Central memory CD4-positive, alpha-beta T cell (primary cell): ENCODE data around the gene CMKLR1.

Experiments
- DNase-seq: peaks from one replicate; pipeline ENCODE4 v3.0.0; 2022

The CMKLR1 gene

DNA sequence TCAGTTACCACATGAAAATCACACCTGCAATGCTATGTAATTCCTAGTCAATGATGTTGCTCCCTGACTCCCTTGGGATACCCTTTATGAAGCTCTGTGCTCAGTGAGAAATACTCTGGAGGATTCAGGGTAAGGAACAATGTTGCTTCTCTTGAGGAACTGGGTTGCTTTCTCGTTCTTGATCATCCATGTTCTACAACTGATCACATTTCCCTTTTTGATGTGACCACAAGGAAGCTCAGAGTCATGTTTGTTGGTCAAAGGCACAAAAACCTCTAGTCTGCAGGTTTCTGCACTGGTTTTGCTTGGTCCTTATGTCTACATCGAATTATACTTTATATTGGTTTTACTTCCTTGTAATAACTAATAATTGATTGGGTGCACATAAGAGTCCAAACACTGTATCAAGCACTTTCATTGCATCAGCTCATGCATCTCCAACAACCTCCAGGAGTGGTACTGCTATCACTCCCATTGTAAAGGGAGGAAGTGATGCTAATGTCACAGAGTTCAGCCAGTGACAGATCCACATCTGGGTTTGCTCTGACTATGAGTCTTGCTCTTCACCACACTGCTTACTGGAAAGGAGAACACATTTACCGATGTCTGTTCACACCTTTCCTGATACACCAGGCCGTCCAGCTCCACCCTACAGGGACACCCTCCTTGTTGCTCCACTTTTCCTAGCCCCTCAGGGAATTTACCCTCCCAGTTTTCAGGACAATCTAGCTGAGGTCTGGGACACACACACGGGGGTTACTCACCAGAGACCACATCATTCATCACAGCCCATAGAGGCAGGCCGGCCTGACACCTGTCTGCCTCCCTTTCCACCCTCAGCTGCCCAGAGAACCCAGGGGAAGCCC, 41.0 kb downstream of the CMKLR1 start:
- no peak for DNase-seq

DNA sequence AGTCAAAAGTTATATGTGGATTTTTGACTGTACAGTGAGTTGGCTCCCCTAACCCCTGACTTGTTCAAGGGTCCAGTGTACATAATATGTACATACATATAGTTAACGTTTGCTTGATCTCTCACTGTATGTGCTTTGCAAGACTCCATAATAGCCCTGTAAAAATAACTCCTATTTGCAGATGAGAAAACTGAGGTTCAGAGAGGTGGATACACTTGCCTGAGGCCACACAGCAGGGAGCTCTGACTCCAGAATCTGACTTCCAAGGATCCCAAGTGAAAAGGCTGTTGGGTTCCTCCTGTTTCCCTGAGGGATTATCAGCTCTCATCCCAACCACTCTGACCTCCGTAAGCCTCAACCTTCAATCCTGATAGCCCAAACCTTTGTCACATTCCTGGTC, 41.7 kb downstream of the CMKLR1 start:
- no peak for DNase-seq

DNA sequence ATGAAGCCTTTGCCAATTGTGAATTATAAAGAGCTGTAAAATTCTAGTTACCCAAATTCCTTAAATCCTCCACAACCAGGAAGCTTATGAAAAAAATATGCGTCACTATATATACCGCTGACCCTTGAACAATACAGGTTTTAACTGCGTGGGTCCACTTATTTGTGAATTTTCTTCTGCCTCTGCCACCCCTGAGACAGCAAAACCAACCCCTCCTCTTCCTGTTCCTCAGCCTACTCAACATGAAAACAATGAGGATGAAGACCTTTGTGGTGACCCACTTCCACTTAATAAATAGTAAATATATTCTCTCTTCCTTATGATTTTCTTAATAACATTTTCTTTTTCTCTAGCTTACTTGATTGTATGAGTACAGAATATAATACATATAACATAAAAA, 42.2 kb downstream of the CMKLR1 start:
- DNase-seq: no peak

DNA sequence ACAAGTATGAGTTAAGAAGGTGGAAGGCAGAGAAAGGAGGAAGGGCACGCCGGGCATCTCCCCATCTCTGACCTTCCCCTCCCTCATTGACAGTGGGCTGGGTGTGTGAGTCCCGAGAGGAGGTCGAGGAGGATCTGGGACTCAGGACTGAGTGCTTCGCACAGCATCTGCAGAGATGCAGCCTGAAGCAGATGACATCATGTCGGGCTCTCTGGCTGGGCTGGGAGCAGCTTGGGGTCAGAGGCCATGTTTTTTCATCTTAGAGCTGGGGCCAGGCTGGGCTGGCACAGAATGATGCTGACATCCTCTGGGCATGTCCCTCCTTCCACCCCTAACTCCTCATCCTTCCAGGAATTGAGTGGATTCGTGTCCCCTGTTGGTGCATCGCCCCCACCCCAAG, 43.5 kb downstream of the CMKLR1 start:
- DNase-seq: no peak

DNA sequence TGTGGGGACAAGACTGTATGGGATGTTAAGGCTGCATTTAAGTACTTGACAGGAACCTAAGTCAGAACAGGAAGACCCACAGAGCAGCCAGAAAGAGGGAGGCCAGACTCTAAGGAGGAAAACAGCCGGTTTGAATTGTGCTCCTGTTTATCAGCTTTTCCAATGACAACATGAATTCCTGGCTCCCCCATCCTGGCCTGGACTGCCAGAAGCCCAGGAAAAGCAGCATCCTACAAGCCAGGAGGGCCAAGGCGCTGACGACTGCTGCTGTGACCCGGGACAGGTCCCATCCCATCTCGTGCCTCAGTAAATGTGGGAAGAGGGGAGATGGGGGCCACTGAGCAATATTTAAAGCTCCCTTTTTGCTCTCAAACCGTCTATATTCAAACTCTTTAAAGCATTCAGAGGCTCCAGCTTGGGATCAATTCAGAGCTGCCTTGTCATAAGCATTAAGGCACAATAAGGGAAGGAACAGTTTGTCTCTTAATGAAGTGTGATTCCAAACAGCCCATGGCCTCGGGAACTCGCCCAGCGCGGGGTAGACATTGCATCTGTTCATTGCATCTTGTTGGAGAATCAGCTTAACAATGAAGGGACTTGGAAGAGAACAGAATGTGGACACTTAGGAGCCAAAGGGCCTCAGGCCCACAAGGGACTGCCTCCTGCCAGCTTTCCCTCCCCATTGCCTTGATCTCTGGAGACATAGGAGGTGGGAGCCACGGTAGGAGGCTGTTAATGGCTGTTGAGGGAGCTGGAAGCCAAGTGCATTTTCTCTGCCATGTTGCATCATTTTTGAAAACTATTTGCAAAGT, 49.6 kb downstream of the CMKLR1 start:
- no peak for DNase-seq

DNA sequence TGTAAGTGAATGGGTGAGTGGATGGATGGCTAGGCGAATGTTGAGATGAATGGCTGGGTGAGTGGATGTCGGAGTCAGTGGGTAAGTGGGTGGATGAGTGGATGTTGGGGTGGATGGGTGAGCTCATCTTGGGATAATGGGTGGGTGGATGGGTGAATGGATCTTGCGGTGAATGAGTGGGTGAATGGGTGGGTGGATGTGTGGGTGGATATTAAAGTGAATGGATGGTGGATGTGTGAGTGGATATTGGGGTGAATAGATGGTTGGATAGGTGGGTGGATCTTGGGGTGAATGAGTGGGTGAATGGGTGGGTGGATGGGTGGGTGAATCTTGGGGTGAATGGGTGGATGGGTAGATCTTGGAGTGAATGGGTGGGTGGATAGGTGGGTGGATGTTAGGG, 51.9 kb downstream of the CMKLR1 start:
- DNase-seq: no peak

DNA sequence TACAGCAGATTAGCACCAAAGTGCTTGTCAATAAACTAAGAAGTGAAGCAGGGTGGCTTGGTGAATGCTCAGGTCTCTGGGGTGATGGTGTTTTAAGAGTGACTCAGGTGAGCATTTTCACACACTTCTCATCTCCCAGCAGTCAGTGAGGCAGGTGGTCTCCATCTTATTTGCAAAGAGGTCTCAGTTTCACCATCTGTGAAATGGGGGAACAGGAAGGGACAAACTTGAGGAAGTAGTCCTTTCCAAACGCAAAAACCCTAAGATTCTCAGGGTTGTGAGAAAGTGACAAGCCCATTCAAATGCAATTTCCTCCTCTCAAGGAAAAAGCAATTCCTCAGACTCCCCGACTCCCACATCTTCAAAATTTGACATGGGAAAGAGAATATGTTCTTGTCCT, 54.1 kb downstream of the CMKLR1 start:
- DNase-seq: no peak

DNA sequence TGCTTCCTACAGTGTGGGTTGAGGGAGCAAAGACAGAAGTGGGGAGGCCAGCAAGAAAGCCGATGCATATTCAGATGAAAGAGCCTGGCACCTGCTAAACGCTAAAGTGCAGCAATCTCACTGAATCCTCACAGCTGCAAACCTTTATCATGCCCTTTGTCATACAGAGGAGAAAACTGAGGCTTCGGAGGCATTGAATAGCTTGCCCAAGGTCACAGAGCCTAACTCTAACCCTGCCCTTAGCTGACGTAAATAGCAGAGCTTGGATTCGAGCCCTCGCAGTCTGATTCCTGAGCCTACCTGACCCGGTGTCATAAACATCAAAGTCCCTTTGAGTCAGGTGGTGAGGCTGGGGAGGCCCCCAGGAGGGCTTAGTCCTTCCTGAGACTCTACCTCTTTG, 54.9 kb downstream of the CMKLR1 start:
- DNase-seq: no peak

DNA sequence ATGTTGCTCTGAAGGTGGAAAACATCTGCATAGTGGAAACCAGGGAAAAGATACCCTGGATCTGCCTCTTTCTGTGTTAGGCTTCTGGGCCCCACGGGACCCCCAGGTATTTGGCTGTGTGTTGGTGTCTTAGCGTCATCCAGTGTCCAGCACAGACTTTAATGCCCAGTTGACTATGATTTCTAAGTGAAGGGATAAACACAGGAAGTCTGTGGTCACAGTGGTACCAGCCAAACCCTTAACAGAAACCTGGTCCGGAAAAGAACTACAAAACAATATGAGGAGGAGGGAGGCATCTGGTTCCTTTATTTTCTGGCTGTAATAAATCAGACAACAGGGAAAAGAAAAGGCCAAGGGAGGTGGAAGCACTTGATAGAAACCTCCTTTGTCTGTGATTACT, 56.4 kb downstream of the CMKLR1 start:
- no peak for DNase-seq

DNA sequence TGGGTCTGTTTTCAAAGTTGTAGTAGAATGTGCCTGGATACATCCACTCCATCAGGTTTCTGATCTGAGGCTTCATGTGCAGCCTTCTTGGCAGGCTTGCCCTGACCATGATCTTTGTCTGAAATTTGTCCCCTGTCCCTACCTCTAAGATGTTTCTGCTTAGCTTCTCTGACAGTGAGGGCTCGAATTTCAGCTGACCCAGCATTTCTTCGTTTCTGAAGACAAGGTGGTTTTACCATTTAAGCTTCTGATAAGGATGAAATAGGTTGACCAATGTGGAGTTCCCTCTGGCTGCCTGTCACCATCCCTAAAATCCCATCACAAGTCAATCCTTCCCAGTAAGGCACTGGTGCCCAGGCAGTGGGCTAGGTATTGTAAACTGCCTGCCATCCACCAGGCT, 57.0 kb downstream of the CMKLR1 start:
- DNase-seq: no peak

DNA sequence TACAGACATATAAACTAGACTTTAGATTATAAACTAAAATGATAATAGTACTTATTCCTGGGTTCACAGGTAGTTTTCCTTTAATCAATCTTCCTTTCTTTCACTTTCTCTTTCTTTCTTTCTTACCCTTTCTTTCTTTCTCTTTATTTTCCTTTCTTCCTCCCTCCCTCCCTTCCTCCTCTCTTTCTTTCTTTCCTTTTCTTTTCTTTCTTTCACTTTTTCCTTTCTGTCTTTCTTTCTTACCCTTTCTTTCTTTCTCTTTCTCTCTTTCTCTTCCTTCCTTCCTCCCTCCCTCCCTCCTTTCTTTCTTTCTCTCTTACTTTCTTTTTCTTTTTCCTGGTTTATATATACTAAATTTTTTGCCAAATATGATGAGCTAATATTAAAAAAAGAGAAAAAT, 61.5 kb downstream of the CMKLR1 start:
- no peak for DNase-seq

DNA sequence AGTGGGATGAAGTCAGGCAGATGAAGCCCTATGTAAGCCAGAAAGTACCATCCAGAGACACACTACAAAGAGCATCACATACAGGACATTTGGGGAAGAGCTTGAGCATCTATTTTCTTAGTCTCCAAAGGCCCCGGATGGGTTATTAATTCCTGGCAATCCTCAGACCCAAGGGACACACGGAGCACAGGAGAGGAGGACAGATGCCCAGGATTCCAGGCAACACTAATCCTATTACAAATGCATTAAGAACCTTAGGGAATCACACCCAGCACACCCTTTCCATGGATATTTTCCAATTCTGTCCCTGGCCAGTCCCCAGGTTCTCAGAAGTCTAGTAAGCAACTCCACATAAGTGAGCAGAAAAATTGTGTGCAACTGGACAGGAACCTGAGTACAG, 65.9 kb downstream of the CMKLR1 start:
- no peak for DNase-seq

DNA sequence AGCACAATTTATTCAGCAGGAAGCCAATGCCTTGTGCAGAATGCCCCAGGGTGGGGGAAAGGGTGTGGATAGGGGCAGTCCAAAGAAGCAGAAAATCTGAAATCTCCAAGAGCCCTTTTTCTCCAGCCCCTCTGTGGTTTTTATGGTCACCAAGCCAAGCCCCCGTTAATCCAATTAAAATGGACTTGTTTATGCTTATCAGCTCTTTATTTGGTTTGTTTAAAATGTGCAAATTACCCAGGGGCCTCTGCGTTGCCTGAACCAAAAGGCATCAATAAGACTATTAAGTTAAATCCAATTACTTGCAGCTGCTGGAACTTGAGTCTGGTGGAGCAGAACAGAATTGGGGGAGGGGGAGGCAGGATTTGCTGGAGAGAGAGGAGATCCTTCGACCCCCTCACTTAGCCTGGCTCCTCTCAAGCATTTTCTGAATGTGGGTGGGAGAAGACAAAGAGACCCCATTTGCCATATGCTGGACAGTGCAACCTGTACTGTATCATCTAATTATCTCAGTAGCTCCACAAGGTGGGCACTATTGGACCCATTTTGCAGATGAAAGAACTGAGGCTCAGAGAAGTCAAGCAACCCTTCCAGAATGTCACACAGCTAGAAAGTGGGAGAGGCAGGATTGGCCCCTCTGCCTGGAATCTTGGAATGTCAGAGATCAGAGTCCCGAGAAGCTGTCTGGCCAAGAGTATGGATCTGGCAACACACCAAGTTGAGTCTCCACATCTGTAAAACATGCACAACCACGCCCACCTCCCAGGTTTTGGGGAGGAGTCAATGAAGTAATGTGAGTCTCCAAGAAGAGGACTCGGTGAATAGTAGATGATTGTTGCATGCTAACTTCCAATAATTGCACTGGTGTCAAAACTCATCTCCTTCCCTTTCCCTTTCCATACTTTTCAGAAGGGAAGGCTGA, 66.9 kb downstream of the CMKLR1 start:
- no peak for DNase-seq

DNA sequence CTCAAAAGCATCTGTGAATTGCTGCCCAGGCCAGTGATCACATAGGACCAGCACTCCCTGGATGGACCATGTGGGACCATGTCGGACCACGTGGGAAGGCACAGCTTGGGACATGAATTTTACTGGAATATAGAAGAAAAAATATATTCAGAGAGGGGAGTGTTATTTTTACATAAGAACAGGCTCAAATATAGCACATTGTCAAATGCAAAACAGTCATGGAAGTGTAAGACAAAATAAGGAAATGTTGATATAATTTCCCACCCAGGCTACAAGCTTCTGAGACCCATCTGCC, 68.3 kb downstream of the CMKLR1 start:
- DNase-seq: no peak

DNA sequence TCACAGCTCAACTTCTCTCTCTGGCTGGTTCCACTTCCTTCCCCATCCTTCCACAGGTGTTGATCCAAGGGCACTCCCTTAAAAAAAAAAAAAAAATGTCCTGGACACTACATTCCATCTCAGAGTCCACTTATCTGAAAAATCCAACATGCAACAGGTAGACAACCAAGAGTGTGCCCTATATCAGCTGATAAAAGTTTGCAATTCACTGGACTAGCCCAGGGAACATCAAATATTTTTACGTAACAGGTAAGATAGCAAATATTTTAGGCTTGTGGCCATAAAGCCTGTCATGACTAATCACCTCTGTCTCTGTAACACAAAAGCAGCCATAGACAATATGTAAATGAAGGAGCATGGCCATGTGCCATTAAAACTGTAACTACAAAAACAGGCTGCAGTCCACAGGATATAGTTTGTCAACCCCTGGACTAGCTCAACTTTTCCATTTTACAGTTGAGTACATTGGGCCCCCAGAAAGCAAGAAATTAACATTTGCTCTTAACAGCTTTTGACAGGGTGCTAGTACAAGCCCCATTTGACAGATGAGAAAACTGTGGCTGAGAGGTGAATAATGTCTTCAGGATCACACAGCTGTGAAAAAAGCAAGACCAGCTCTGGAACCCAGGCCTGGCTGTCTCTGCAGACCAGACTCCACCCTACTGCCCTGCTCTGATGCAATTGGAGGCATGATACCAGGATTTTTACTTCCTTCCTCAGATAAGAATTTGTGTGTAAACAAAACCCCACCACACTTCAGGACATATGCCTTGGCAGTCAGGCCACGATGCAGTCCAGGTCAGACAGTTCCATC, 68.9 kb downstream of the CMKLR1 start:
- DNase-seq: no peak

DNA sequence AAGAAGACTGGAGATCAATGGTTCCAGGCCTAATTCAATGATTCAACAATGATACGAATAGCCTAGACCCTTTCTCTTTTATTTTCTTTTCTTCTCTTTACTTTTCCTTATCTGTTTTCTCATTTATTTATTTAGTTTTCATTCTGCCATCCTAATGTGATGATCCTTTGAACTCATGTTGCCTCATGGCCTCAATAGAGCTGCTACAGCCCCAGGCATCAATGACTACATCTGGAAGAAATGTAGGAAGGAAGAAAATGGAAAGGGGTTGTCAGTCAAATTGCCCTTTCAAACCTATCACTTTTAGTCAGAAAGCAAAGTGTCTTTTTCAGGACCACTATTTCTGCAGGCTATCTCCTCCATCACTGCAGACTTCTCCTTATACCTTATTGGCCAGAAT, 69.9 kb downstream of the CMKLR1 start:
- DNase-seq: no peak

DNA sequence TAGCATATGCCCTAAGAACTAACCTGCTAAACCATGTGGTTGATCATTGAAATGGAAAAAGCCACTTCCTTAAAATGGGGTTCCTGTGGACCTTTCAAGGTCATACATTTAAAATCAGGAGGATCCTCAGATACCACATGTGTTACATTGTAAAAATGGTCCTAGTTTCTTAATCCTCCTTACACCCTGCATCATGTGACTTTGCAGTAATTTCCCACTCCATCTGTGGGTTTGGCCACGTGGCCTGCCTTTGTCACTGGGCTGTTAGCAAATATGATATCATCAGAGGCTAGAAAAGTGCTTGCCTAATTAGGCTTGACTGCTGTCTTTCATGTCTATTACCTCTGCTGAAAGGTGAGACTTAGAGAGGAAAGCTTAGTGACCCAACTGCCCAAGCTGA, 70.7 kb downstream of the CMKLR1 start:
- DNase-seq: no peak

DNA sequence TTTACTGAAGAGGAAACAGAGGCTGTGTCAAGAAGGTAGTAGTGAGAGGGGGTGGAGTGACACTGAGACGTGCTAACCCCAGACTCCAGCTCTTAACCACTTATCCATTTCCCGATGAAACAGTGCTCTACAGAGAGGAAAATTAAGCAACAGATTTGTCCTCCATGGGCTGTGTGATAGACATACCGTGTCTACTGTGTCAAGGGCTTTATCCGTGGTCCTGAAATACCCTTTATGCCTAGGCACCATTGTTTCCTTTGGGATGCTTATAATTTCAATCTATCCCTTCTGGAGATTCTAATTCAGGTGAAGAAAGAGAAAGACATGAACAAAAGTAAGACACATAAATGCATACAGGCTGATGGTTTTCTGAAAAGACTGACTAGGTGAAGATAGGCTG, 71.7 kb downstream of the CMKLR1 start:
- DNase-seq: no peak

DNA sequence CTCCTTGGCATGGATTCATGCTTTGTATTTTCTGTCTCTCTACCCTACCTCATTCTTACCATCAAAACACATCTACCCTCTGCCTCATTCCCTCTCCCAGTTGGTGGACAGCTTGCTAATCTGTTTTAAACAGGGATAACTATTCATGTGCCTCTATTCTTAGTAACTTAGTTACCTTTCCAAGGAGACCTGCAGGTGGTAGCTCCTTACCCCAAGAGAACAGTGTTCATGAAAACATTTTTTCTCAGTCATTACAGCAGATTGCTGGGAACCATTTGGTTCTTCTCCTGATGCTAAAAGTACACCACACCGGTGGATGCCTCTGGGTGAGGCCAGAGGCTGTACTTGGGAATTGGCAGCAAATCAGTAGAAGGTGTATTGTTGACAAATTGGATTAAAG, 73.0 kb downstream of the CMKLR1 start:
- no peak for DNase-seq

DNA sequence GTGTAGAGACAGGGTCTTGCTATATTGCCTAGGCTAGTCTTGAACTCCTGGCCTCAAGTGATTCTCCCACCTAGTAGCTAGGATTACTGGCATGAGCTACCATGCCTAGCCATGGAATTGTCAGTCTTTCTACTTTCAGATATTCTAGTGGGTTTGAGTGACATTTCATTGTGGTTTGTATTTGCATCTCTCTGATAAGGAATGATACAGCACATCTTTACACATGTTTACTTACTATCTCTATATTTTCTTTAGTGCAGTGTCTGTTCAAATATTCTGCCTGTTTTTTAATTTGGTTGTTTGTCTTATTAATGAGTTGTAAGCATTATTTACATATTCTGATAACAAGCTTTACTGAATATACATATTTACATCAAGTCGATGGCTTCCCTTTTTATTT, 73.6 kb downstream of the CMKLR1 start:
- no peak for DNase-seq

DNA sequence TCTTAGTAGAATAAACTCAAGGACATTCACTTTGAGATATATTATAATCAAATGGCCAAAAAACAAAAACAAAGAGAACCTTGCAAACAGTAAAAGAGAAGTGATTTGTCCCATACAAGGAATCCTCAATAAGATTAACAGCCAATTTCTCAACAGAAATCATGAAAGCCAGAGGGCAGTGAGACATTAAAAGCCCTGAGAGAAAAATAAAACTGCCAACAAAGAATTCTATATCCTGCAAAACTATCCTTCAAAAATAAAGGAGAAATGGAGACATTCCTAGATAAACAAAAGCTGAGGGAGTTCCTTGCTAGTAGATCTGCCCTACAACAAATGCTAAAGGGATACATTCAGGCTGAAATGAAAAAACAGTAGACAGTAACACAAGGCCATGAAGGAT, 78.1 kb downstream of the CMKLR1 start:
- DNase-seq: no peak

DNA sequence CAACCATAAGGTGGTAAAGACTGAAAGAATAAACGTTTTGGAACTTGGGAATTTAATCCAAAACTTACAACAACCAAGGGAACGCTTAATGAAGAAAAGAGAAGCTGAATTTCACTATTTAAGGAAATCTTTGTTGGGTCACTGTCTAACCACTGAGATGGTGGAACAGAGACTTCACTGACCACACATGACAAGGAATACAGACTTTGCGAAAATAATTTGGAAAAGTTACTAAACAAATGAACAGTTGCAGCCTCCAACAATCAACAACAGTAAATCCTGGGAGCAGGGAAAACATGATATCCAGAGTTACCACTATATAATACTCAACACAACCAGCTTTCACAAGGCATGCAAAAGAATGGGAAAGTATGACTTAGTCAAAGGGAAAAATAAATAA, 79.1 kb downstream of the CMKLR1 start:
- DNase-seq: no peak
